Measurements from ENCODE around the gene NPC1L1.

The NPC1L1 gene

GRCh38 chr7:44540592-44541027 is 520 bp downstream of the NPC1L1 start:
- H3K4me3 ChIP-seq = no peak overlapping the region
- H3K9me3 ChIP-seq (ENCODE audit: low read depth, low read length) = no peaks in the 10 kb centered on the region
- H3K9ac ChIP-seq (ENCODE audit: insufficient read length) = no peak overlapping the region
- H3K36me3 ChIP-seq (ENCODE audit: insufficient read depth, low read length) = no peaks in the 10 kb centered on the region
- DNase-seq (ENCODE audit: low read depth, low spot score) = no peak
- H3K27ac ChIP-seq = no peak overlapping the region
- TF ChIP-seq FOXP2 (optimal IDR thresholded peaks at IDR 0.05; ENCODE audit: control extremely low read depth, extremely low read length, insufficient read depth) = no peak

- Histone ChIP-seq H3K9ac (ENCODE audit: insufficient read length) (no peak overlapping the region), H3K4me3 (no peak overlapping the region), H3K36me3 (ENCODE audit: insufficient read depth, low read length) (no peaks in the 10 kb centered on the region), H3K9me3 (ENCODE audit: low read depth, low read length) (no peaks in the 10 kb centered on the region), H3K27ac (no peak overlapping the region)
- DNase-seq (ENCODE audit: low read depth, low spot score) = no peak
- TF ChIP-seq POLR2AphosphoS5 (IDR thresholded peaks at IDR 0.05; ENCODE audit: borderline replicate concordance, low read depth, low read length) = no peak
- no peak for TF ChIP-seq FOXP2 (optimal IDR thresholded peaks at IDR 0.05; ENCODE audit: control extremely low read depth, extremely low read length, insufficient read depth)
- no peak for TF ChIP-seq EZH2 (IDR thresholded peaks at IDR 0.05)
Observed at GRCh38 chr7:44539669-44540506, 1.2 kb downstream of the NPC1L1 start.

- no peak overlapping the region for H3K9ac ChIP-seq (ENCODE audit: insufficient read length)
- no peaks in the 10 kb centered on the region for H3K36me3 ChIP-seq (ENCODE audit: insufficient read depth, low read length)
- no peak overlapping the region for H3K27ac ChIP-seq
- no peaks in the 10 kb centered on the region for H3K9me3 ChIP-seq (ENCODE audit: low read depth, low read length)
- no peak for DNase-seq (ENCODE audit: low read depth, low spot score)
- no peak for TF ChIP-seq EZH2 (IDR thresholded peaks at IDR 0.05)
- TF ChIP-seq POLR2AphosphoS5 (IDR thresholded peaks at IDR 0.05; ENCODE audit: borderline replicate concordance, low read depth, low read length) = no peak
- no peak overlapping the region for H3K4me3 ChIP-seq
Observed at GRCh38 chr7:44538798-44539668, 2.1 kb downstream of the NPC1L1 start.

GRCh38 chr7:44538093-44538797 is 2.9 kb downstream of the NPC1L1 start:
- H3K27ac ChIP-seq = no peak overlapping the region
- H3K9me3 ChIP-seq (ENCODE audit: low read depth, low read length) = no peaks in the 10 kb centered on the region
- H3K36me3 ChIP-seq (ENCODE audit: insufficient read depth, low read length) = no peaks in the 10 kb centered on the region
- DNase-seq (ENCODE audit: low read depth, low spot score) = no peak
- H3K9ac ChIP-seq (ENCODE audit: insufficient read length) = no peak overlapping the region
- no peak overlapping the region for H3K4me3 ChIP-seq
- no peak for TF ChIP-seq FOXP2 (optimal IDR thresholded peaks at IDR 0.05; ENCODE audit: control extremely low read depth, extremely low read length, insufficient read depth)
- TF ChIP-seq POLR2AphosphoS5 (IDR thresholded peaks at IDR 0.05; ENCODE audit: borderline replicate concordance, low read depth, low read length) = no peak
- TF ChIP-seq EZH2 (IDR thresholded peaks at IDR 0.05) = no peak

- H3K36me3 ChIP-seq (ENCODE audit: insufficient read depth, low read length) = no peaks in the 10 kb centered on the region
- no peaks in the 10 kb centered on the region for H3K9me3 ChIP-seq (ENCODE audit: low read depth, low read length)
- no peak overlapping the region for H3K4me3 ChIP-seq
- no peak for DNase-seq (ENCODE audit: low read depth, low spot score)
- TF ChIP-seq EZH2 (IDR thresholded peaks at IDR 0.05) (no peak), POLR2AphosphoS5 (IDR thresholded peaks at IDR 0.05; ENCODE audit: borderline replicate concordance, low read depth, low read length) (no peak), FOXP2 (optimal IDR thresholded peaks at IDR 0.05; ENCODE audit: control extremely low read depth, extremely low read length, insufficient read depth) (no peak)
- H3K27ac ChIP-seq = no peak overlapping the region
- H3K9ac ChIP-seq (ENCODE audit: insufficient read length) = no peak overlapping the region
Observed at GRCh38 chr7:44537442-44537841, 3.7 kb downstream of the NPC1L1 start.

- no peak overlapping the region for H3K4me3 ChIP-seq
- H3K27ac ChIP-seq = no peak overlapping the region
- TF ChIP-seq FOXP2 (optimal IDR thresholded peaks at IDR 0.05; ENCODE audit: control extremely low read depth, extremely low read length, insufficient read depth) (no peak), POLR2AphosphoS5 (IDR thresholded peaks at IDR 0.05; ENCODE audit: borderline replicate concordance, low read depth, low read length) (no peak), EZH2 (IDR thresholded peaks at IDR 0.05) (no peak)
- H3K36me3 ChIP-seq (ENCODE audit: insufficient read depth, low read length) = no peaks in the 10 kb centered on the region
- no peaks in the 10 kb centered on the region for H3K9me3 ChIP-seq (ENCODE audit: low read depth, low read length)
- DNase-seq (ENCODE audit: low read depth, low spot score) = no peak
- no peak overlapping the region for H3K9ac ChIP-seq (ENCODE audit: insufficient read length)
Observed at GRCh38 chr7:44536090-44536489, 5.0 kb downstream of the NPC1L1 start.

- Histone ChIP-seq H3K9me3 (ENCODE audit: low read depth, low read length) (no peaks in the 10 kb centered on the region), H3K36me3 (ENCODE audit: insufficient read depth, low read length) (no peaks in the 10 kb centered on the region), H3K4me3 (no peak overlapping the region), H3K9ac (ENCODE audit: insufficient read length) (no peak overlapping the region), H3K27ac (no peak overlapping the region)
- TF ChIP-seq FOXP2 (optimal IDR thresholded peaks at IDR 0.05; ENCODE audit: control extremely low read depth, extremely low read length, insufficient read depth) (no peak), POLR2AphosphoS5 (IDR thresholded peaks at IDR 0.05; ENCODE audit: borderline replicate concordance, low read depth, low read length) (no peak), EZH2 (IDR thresholded peaks at IDR 0.05) (no peak)
- no peak for DNase-seq (ENCODE audit: low read depth, low spot score)
Observed at GRCh38 chr7:44535348-44536064, 5.6 kb downstream of the NPC1L1 start.

Data from SK-N-MC (cell line).